IMR-90 (cell line): ENCODE data around the gene LRRFIP1. TPM values are rescaled to one million over a fixed set of nuclear protein-coding genes. Genes with fewer than 3 reads are reported as not detected.
A peak's percentile ranks its signal among the peaks of the same experiment; 100 is the strongest.

ENCODE experiments used
- ATAC-seq: fragments of 200-7000 bp; cut with Tn5 transposase; 2 replicates; pipeline ENCODE4 v1.9.1; 2020; ENCODE audit warnings: low read depth, mild to moderate bottlenecking, moderate library complexity
- BruUV-seq: library from RNA; stranded (reverse); fragments of 400-500 nt; replicated peaks from 2 replicates; lab custom pipeline; 2021; lab: Mats Ljungman, UMichigan
- CTCF ChIA-PET: fragments of 300-600 bp; formaldehyde crosslinking; extraction: SDS; loops from one replicate; lab custom pipeline; 2021; ENCODE audit warnings: antibody characterized with exemption; lab: Yijun Ruan, JAX
- POLR2A ChIA-PET: fragments of 300-600 bp; sonication (Branson Sonifier 250); formaldehyde crosslinking; loops from one replicate; lab custom pipeline; 2022; ENCODE audit warnings: antibody characterized with exemption; ENCODE audit not compliant: unreplicated experiment; lab: Charles Lee
- DNase-seq: peaks from one replicate; pipeline ENCODE4 v3.0.0; 2013
- H2AFZ ChIP-seq: replicated peaks from 2 replicates; pipeline ENCODE3; 2013; ENCODE audit warnings: low read length, mild to moderate bottlenecking; ENCODE audit not compliant: poor library complexity
- H2AK5ac ChIP-seq: 2 replicates; pipeline ENCODE4 v1.6.1; 2013; ENCODE audit warnings: low read depth, low read length, inconsistent platforms
- H2AK9ac ChIP-seq: replicated peaks from 2 replicates; pipeline ENCODE3; 2013; ENCODE audit warnings: mild to moderate bottlenecking, low read depth, low read length, moderate library complexity; ENCODE audit not compliant: poor library complexity
- H2BK120ac ChIP-seq: 2 replicates; pipeline ENCODE4 v1.6.1; 2013; ENCODE audit warnings: low read depth, low read length, inconsistent platforms
- H2BK15ac ChIP-seq: 3 replicates; pipeline ENCODE4 v1.6.1; 2013; ENCODE audit warnings: low read depth, low read length, inconsistent platforms
- H2BK20ac ChIP-seq: 2 replicates; pipeline ENCODE4 v1.6.1; 2013; ENCODE audit warnings: low read depth, mild to moderate bottlenecking, inconsistent platforms, low read length, moderate library complexity
- H2BK5ac ChIP-seq: 2 replicates; pipeline ENCODE4 v1.6.1; 2013; ENCODE audit warnings: mild to moderate bottlenecking, low read depth, low read length, inconsistent platforms; ENCODE audit not compliant: poor library complexity, severe bottlenecking
- H3K14ac ChIP-seq: replicated peaks from 2 replicates; pipeline ENCODE4 v1.6.1; 2013; ENCODE audit warnings: low read depth, low read length, inconsistent platforms
- H3K18ac ChIP-seq: 2 replicates; pipeline ENCODE4 v1.6.1; 2013; ENCODE audit warnings: low read depth, low read length, control low read depth
- H3K23ac ChIP-seq: 2 replicates; pipeline ENCODE4 v1.6.1; 2013; ENCODE audit warnings: low read depth, low read length, inconsistent platforms
- H3K27ac ChIP-seq: 2 replicates; pipeline ENCODE4 v1.5.1; 2013; ENCODE audit warnings: mild to moderate bottlenecking, control low read depth, low read length; ENCODE audit not compliant: insufficient read depth
- H3K27me3 ChIP-seq: 2 replicates; pipeline ENCODE4 v1.6.1; 2013; ENCODE audit warnings: low read length; ENCODE audit not compliant: control insufficient read depth, insufficient read depth
- H3K36me3 ChIP-seq: 2 replicates; pipeline ENCODE4 v1.6.1; 2013; ENCODE audit warnings: low read length, mixed read lengths; ENCODE audit not compliant: control insufficient read depth, insufficient read depth
- H3K4ac ChIP-seq: 2 replicates; pipeline ENCODE4 v1.6.1; 2013; ENCODE audit warnings: low read depth, low read length, inconsistent platforms
- H3K4me1 ChIP-seq: 2 replicates; pipeline ENCODE4 v1.6.1; 2013; ENCODE audit warnings: low read length, mixed read lengths; ENCODE audit not compliant: control insufficient read depth, insufficient read depth
- H3K4me2 ChIP-seq: 2 replicates; pipeline ENCODE4 v1.6.1; 2013; ENCODE audit warnings: low read depth, mild to moderate bottlenecking, control low read depth, low read length, moderate library complexity
- H3K4me3 ChIP-seq: 2 replicates; pipeline ENCODE4 v1.5.1; 2013; ENCODE audit warnings: low read depth, mild to moderate bottlenecking, control low read depth, low read length, moderate library complexity; ENCODE audit not compliant: insufficient read depth
- H3K56ac ChIP-seq: 2 replicates; pipeline ENCODE4 v1.6.1; 2013; ENCODE audit warnings: low read length, inconsistent platforms; ENCODE audit not compliant: insufficient read depth; ENCODE audit errors: extremely low read depth
- H3K79me1 ChIP-seq, 2 experiments: 2 replicates each; pipeline ENCODE4 v1.6.1; 2013; ENCODE audit warnings: low read length in 2 of 2, inconsistent platforms in 1 of 2, low read depth in 1 of 2
- H3K9ac ChIP-seq: 2 replicates; pipeline ENCODE4 v1.6.1; 2013; ENCODE audit warnings: low read depth, low read length, control low read depth
- H3K9me1 ChIP-seq: 2 replicates; pipeline ENCODE4 v1.6.1; 2013; ENCODE audit warnings: low read length, inconsistent platforms; ENCODE audit not compliant: insufficient read depth
- H3K9me3 ChIP-seq: 2 replicates; pipeline ENCODE4 v1.6.1; 2013; ENCODE audit warnings: low read length; ENCODE audit not compliant: control insufficient read depth, insufficient read depth
- H4K20me1 ChIP-seq: 2 replicates; pipeline ENCODE4 v1.6.1; 2013; ENCODE audit warnings: low read length, inconsistent platforms; ENCODE audit not compliant: insufficient read depth
- H4K5ac ChIP-seq: 2 replicates; pipeline ENCODE4 v1.6.1; 2013; ENCODE audit warnings: mild to moderate bottlenecking, low read depth, low read length, control low read depth
- H4K8ac ChIP-seq, 2 experiments: 2 replicates each; pipeline ENCODE4 v1.6.1; 2013; ENCODE audit warnings: low read depth in 2 of 2, low read length in 2 of 2, control low read depth in 1 of 2, inconsistent platforms in 1 of 2
- H4K91ac ChIP-seq: 2 replicates; pipeline ENCODE4 v1.6.1; 2013; ENCODE audit warnings: low read depth, low read length, inconsistent platforms; ENCODE audit not compliant: insufficient read depth
- BHLHE40 ChIP-seq: fragments of 150-350 bp; IDR thresholded peaks from 2 replicates; pipeline ENCODE4 v1.6.1; 2016; ENCODE audit warnings: mild to moderate bottlenecking, low read depth, low read length
- CTCF ChIP-seq: conservative IDR thresholded peaks from 2 replicates; pipeline ENCODE4 v1.5.1; 2012; ENCODE audit warnings: mild to moderate bottlenecking, low read depth, low read length, improper control_type of control experiment
- FOS ChIP-seq: fragments of 150-350 bp; IDR thresholded peaks from 2 replicates; pipeline ENCODE4 v1.6.1; 2016; ENCODE audit warnings: low read depth, low read length
- MAFK ChIP-seq: IDR thresholded peaks from 2 replicates; pipeline ENCODE4 v1.6.1; 2012; ENCODE audit warnings: low read depth, low read length, improper control_type of control experiment
- SMC3 ChIP-seq: fragments of 150-350 bp; IDR thresholded peaks from 2 replicates; pipeline ENCODE4 v1.6.1; 2016; ENCODE audit warnings: low read depth, mild to moderate bottlenecking, antibody characterized with exemption, low read length, moderate library complexity
- USF2 ChIP-seq: fragments of 150-350 bp; IDR thresholded peaks from 2 replicates; pipeline ENCODE4 v1.6.1; 2017; ENCODE audit warnings: mild to moderate bottlenecking, antibody characterized with exemption, low read length, low read depth
- WGBS, 2 experiments: methylation state at CpG; one replicate each; pipeline versions ENCODE4 v1.1.5 to v1.1.7; 2013; ENCODE audit warnings: missing lambda C conversion rate in 2 of 2; ENCODE audit not compliant: insufficient read length in 1 of 2; ENCODE audit errors: extremely low coverage in 2 of 2; 5-methylcytosine and 5-hydroxymethylcytosine counted together
- dilution Hi-C: fragments of 300-500 bp; cut with HindIII; formaldehyde crosslinking; loops from one replicate; pipeline ENCODE4 v1.14.3; 2018; ENCODE audit warnings: low sequenced_read_pairs; ENCODE audit not compliant: unreplicated experiment
- in situ Hi-C: fragments of 300-500 bp; cut with MboI; formaldehyde crosslinking; loops from 3 replicates; pipeline ENCODE4 v1.14.3; 2019; ENCODE audit warnings: low sequenced_read_pairs, inconsistent platforms, mixed read lengths
- intact Hi-C: fragments of 100-400 bp; cut with micrococcal nuclease; formaldehyde crosslinking; loops from 2 replicates; pipeline ENCODE4 v1.10.0; 2022
- polyA plus RNA-seq, 3 experiments: library from polyadenylated mRNA; depleted of rRNA; stranded (reverse); fragments of >200 nt; gene quantifications; 2 replicates each; pipeline ENCODE4 v1.2.3, GENCODE V29; 2012; ENCODE audit warnings: low replicate concordance in 1 of 3
- total RNA-seq: library from RNA; depleted of rRNA; stranded (reverse); fragments of >200 nt; gene quantifications from 2 replicates; pipeline ENCODE4 v1.2.3, GENCODE V29; 2012

LRRFIP1 gene
- total and polyA plus RNA-seq, 2 of the 4 experiments (the other 2 are of a cell fraction): 52.2 to 54.4 TPM

GRCh38 chr2:237721458-237721857, 94.1 kb downstream of the LRRFIP1 start:
- DNase-seq (no peak), ATAC-seq (no peak)
- peak overlapping the region; percentile 20; the same call in 1 of the 2 replicates for H2AK5ac ChIP-seq
- H3K23ac ChIP-seq: no peak overlapping the region
- H2BK15ac ChIP-seq: no peak overlapping the region
- peaks cover 30 to 86% of the 10 kb centered on the region in 2 experiments for H3K79me1 ChIP-seq
- intact Hi-C loops: no loop called here
- no peaks in the 10 kb centered on the region for H3K27me3 ChIP-seq
- H2BK20ac ChIP-seq: no peak overlapping the region
- dilution Hi-C loops: no loop called here
- H2AK9ac ChIP-seq: no peak overlapping the region
- H3K9me3 ChIP-seq: no peaks in the 10 kb centered on the region
- in situ Hi-C loops: no loop called here
- H4K20me1 ChIP-seq: peaks cover 55% of the 10 kb centered on the region
- TF ChIP-seq MAFK: no peak
- TF ChIP-seq SMC3: no peak
- TF ChIP-seq BHLHE40: no peak
- no peak for TF ChIP-seq USF2
- TF ChIP-seq CTCF: no peak
- TF ChIP-seq FOS: no peak
- peaks cover 9% of the 10 kb centered on the region for H3K36me3 ChIP-seq
- no peak overlapping the region for H3K27ac ChIP-seq
- H3K9ac ChIP-seq: no peak overlapping the region
- POLR2A ChIA-PET: no interaction called here
- no peak overlapping the region for H3K56ac ChIP-seq
- H3K18ac ChIP-seq: no peak overlapping the region
- H2AFZ ChIP-seq: no peak overlapping the region
- 0 out of 2 replicates have a peak overlapping the region, but pooled peaks have one; percentile 22 for H3K4ac ChIP-seq
- no TSS peak for BruUV-seq
- CTCF ChIA-PET: interaction anchor here (1.5 kb wide), 1 partner anchor 12 kb away, joined by 3 read pairs; no protein-coding TSS in a partner anchor
- H2BK5ac ChIP-seq: no peak overlapping the region
- no peak overlapping the region for H2BK120ac ChIP-seq
- peaks cover 36% of the 10 kb centered on the region for H3K9me1 ChIP-seq
- WGBS, 2 experiments: 56% methylated on average over 3 of the region's 5 CpGs; no CpG with 5 or more reads in 1 of the 2 experiments
- no peak overlapping the region for H3K4me2 ChIP-seq
- no peak overlapping the region for H3K4me3 ChIP-seq
- no peak overlapping the region for H4K8ac ChIP-seq
- no peak overlapping the region for H4K5ac ChIP-seq
- peaks cover 22% of the 10 kb centered on the region for H3K4me1 ChIP-seq
- no peak overlapping the region for H3K14ac ChIP-seq
- no peak overlapping the region for H4K91ac ChIP-seq
